OCI-LY1 (cell line): ENCODE results near the gene MUS81.

Source experiments
- H2AFZ ChIP-seq: fragments of 200-600 bp; sonication (generic), shearing (Covaris generic); 2 replicates; pipeline ENCODE4 v1.6.0; 2014; ENCODE audit warnings: antibody characterized with exemption, mild to moderate bottlenecking, low read length
- H3F3A ChIP-seq: fragments of 200-600 bp; sonication (generic), shearing (Covaris generic); 2 replicates; pipeline ENCODE4 v1.6.0; 2014; ENCODE audit warnings: mild to moderate bottlenecking, antibody characterized with exemption, low read length, moderate library complexity; ENCODE audit not compliant: insufficient read depth
- H3K27ac ChIP-seq: fragments of 200-600 bp; sonication (generic); 2 replicates; pipeline ENCODE4 v1.5.1; 2014; ENCODE audit warnings: low read length, mixed run types, mild to moderate bottlenecking, low read depth; ENCODE audit not compliant: poor library complexity, severe bottlenecking
- H3K27me3 ChIP-seq: fragments of 200-600 bp; sonication (generic); 2 replicates; pipeline ENCODE4 v1.6.0; 2014; ENCODE audit warnings: antibody characterized with exemption, mild to moderate bottlenecking, low read length, moderate library complexity; ENCODE audit not compliant: insufficient read depth
- H3K36me3 ChIP-seq: fragments of 200-600 bp; sonication (generic); 2 replicates; pipeline ENCODE4 v1.6.1; 2014; ENCODE audit warnings: mild to moderate bottlenecking, antibody characterized with exemption, low read length, moderate library complexity, mixed read lengths; ENCODE audit not compliant: insufficient read depth
- H3K4me1 ChIP-seq: fragments of 200-600 bp; sonication (generic); 2 replicates; pipeline ENCODE4 v1.5.1; 2014; ENCODE audit warnings: mild to moderate bottlenecking, low read length, moderate library complexity; ENCODE audit not compliant: insufficient read depth, severe bottlenecking
- H3K4me2 ChIP-seq: fragments of 200-600 bp; sonication (generic), shearing (Covaris generic); 2 replicates; pipeline ENCODE4 v1.6.1; 2014; ENCODE audit warnings: low read length
- H3K4me3 ChIP-seq: fragments of 200-600 bp; sonication (generic); 2 replicates; pipeline ENCODE4 v1.5.1; 2014; ENCODE audit warnings: low read length, low read depth, mild to moderate bottlenecking, mixed read lengths; ENCODE audit not compliant: poor library complexity, severe bottlenecking
- H3K79me2 ChIP-seq: fragments of 200-600 bp; shearing (Covaris generic); 2 replicates; pipeline ENCODE4 v1.6.1; 2016; ENCODE audit warnings: mixed run types, low read length, mixed read lengths; ENCODE audit not compliant: insufficient read depth
- H3K9ac ChIP-seq: fragments of 200-600 bp; sonication (generic), shearing (Covaris generic); 2 replicates; pipeline ENCODE4 v1.6.1; 2014; ENCODE audit warnings: mild to moderate bottlenecking, low read length, mixed read lengths
- H3K9me2 ChIP-seq: fragments of 200-600 bp; sonication (generic), shearing (Covaris generic); 2 replicates; pipeline ENCODE4 v1.6.1; 2014; ENCODE audit warnings: low read depth, mild to moderate bottlenecking, low read length, mixed read lengths
- H3K9me3 ChIP-seq: fragments of 200-600 bp; shearing (Covaris generic); 2 replicates; pipeline ENCODE4 v1.6.1; 2014; ENCODE audit warnings: low read length, mixed read lengths
- H4K20me1 ChIP-seq: fragments of 200-600 bp; sonication (generic), shearing (Covaris generic); 2 replicates; pipeline ENCODE4 v1.6.0; 2016; ENCODE audit warnings: mild to moderate bottlenecking, low read length; ENCODE audit not compliant: insufficient read depth
- CTCF ChIP-seq: fragments of 200-600 bp; sonication (generic), shearing (Covaris generic); IDR thresholded peaks from 2 replicates; pipeline ENCODE4 v1.5.1; 2017; ENCODE audit warnings: mild to moderate bottlenecking, antibody characterized with exemption, low read length, moderate library complexity, mixed read lengths
- EZH2 ChIP-seq: fragments of 200-600 bp; sonication (generic), shearing (Covaris generic); IDR thresholded peaks from 2 replicates; pipeline ENCODE4 v1.8.0; 2017; ENCODE audit warnings: borderline replicate concordance, mixed run types, mild to moderate bottlenecking, antibody characterized with exemption, low read length, moderate library complexity, mixed read lengths

The MUS81 gene

GRCh38 chr11:65907878-65908277 is 47.6 kb downstream of the MUS81 start:
- Histone ChIP-seq H3K27ac (no peak overlapping the region), H3K4me3 (no peak overlapping the region), H3K4me1 (no peaks in the 10 kb centered on the region), H3K79me2 (no peaks in the 10 kb centered on the region), H3K9ac (no peak overlapping the region), H3F3A (no peaks in the 10 kb centered on the region), H3K36me3 (no peaks in the 10 kb centered on the region), H4K20me1 (no peaks in the 10 kb centered on the region), H3K27me3 (peaks cover 12% of the 10 kb centered on the region), H3K9me3 (no peaks in the 10 kb centered on the region), H2AFZ (no peak overlapping the region), H3K4me2 (no peak overlapping the region), H3K9me2 (no peaks in the 10 kb centered on the region)
- TF ChIP-seq CTCF (no peak), EZH2 (no peak)

DNA sequence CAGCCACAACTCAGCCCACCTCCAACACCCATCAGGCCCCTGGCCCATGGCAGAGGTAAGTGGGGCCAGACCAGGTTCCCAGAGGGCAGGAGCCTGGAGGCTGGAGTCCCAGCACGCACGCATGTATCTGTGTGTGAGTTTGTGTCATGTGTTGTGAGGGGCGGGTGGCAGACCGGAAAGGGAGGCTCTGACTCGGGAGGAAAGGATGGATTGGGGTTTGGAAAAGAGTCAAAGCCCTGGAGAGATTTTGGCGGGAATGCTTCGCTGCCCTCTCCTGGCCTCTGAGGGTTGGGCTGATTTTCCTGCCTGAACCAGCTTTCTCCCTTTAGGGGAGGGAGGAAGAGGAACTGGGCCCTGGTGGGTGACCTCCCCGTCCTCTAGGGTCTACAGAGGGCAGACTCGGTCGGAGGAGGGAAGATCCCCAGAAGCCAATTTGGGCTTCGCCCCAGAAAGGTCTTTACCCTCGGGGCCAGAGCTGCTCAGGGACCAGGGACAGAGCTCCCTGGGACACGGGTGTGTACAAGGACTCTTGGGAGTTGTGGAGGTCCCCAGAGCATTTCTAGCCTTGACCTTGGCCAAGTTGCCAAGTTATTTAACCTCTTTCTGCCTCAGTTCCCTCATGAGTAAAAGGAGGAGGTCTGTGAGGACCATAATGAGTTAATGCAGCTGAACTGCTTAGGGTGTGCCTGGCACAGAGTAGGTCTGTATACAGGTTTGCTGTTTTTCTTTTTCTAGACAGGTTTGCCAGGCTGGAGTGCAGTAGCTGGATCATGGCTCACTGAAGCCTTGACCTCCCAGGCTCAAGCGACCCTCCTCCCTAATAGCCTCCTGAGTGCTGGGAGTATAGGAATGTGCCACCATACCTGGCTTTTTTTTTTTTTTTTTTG is 51.7 kb downstream of the MUS81 start:
- no peak overlapping the region for H3K27ac ChIP-seq

DNA sequence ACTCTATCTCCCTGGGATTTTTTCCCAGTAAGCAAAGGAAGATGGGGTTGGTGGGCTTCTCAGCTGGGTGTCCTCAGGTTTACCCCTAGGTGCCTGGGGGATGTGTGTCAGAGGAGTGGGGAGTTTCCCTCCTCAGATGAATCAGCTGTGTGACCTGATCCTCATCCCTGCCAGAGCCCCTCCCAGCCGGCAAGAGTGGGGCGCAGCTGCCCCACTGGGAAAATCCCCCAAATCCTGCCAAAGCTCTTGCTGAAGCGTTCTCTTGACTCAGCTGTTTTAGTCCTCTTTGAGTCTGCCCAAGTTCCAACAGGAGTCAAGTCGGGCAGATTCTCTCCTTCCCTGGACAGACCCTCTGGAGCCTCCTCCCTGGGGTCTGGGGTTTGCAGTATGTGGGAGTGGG is 52.6 kb downstream of the MUS81 start:
- H3K4me2 ChIP-seq: no peak overlapping the region
- peaks cover 9% of the 10 kb centered on the region for H3K27me3 ChIP-seq
- H3K9ac ChIP-seq: no peak overlapping the region
- no peaks in the 10 kb centered on the region for H4K20me1 ChIP-seq
- no peaks in the 10 kb centered on the region for H3K9me2 ChIP-seq
- TF ChIP-seq CTCF (no peak), EZH2 (no peak)
- H3F3A ChIP-seq: no peaks in the 10 kb centered on the region
- H3K9me3 ChIP-seq: no peaks in the 10 kb centered on the region
- no peak overlapping the region for H2AFZ ChIP-seq
- no peaks in the 10 kb centered on the region for H3K79me2 ChIP-seq
- no peaks in the 10 kb centered on the region for H3K36me3 ChIP-seq
- no peak overlapping the region for H3K4me3 ChIP-seq
- H3K4me1 ChIP-seq: peaks cover 7% of the 10 kb centered on the region
- H3K27ac ChIP-seq: no peak overlapping the region

More for the DNA sequence above, 51.7 kb downstream of the MUS81 start:
- Histone ChIP-seq H3K4me3 (no peak overlapping the region), H3K27me3 (peaks cover 10% of the 10 kb centered on the region), H3K9ac (no peak overlapping the region), H2AFZ (no peak overlapping the region), H3K36me3 (no peaks in the 10 kb centered on the region), H3F3A (no peaks in the 10 kb centered on the region), H3K4me2 (no peak overlapping the region), H3K9me2 (no peaks in the 10 kb centered on the region), H3K4me1 (no peaks in the 10 kb centered on the region), H3K9me3 (no peaks in the 10 kb centered on the region), H4K20me1 (no peaks in the 10 kb centered on the region), H3K79me2 (no peaks in the 10 kb centered on the region)
- TF ChIP-seq CTCF (no peak), EZH2 (no peak)
